Measurements from ENCODE around the gene BCL2L12. TPM values are rescaled to one million over a fixed set of nuclear protein-coding genes. Genes with fewer than 3 reads are reported as not detected.

The BCL2L12 gene
- total and polyA plus RNA-seq, 2 donors (not counting 1 experiment from before 2014, with no cell fraction given) = 19.9 to 22.1 TPM

DNA sequence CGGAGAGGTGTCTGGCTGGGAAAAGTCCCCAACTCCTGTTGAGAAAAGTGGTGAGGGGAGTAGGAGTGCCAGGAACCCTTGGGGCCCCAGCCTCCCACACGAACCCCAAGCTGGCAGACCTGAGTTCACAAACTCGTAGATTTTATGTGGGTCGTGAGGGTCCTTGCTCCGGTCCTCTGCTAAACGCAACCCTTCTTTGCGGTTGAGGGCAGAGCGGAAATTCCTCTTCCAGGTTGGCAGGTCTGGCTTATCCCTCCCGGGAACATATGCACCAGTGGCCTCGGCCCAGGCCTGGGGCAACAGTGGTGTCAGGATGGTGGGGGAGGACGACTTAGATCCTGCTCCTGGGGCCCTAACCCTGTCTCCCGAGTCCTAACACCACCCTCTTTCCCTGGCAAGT lies 2.5 kb upstream of the BCL2L12 start:
- DNase-seq = no peak
- Mint-ChIP-seq H3K27ac (peak overlapping the region; percentile 46), H3K4me3 (peak overlapping the region; percentile 39), H3K4me1 (peaks cover 37% of the 10 kb centered on the region), H3K27me3 (no peaks in the 10 kb centered on the region), H3K9me3 (ENCODE audit: insufficient read depth) (no peaks in the 10 kb centered on the region)
- H3K27me3 ChIP-seq (replicated peaks in 1 of 4; ENCODE audit: control extremely low read depth in 1 of 4, control insufficient read depth in 3 of 4, insufficient read depth in 4 of 4, low read length in 3 of 4) = no peaks in the 10 kb centered on the region
- intact Hi-C loops (cut with micrococcal nuclease) = no loop called here
- H4K20me1 ChIP-seq (ENCODE audit: control insufficient read depth, insufficient read depth, low read length, poor library complexity, severe bottlenecking) = peaks cover 67% of the 10 kb centered on the region
- H3K9me3 ChIP-seq (ENCODE audit: control extremely low read depth in 1 of 3, control insufficient read depth in 2 of 3, insufficient read depth in 1 of 3, low read length in 2 of 3) = no peaks in the 10 kb centered on the region
- peak overlapping the region; percentile 98 for H3K4me2 ChIP-seq (replicated peaks; ENCODE audit: low read depth, low read length, poor library complexity, severe bottlenecking)
- H3K9ac ChIP-seq (ENCODE audit: low read length) = no peak overlapping the region
- H3K36me3 ChIP-seq (replicated peaks in 1 of 2; ENCODE audit: control extremely low read depth in 1 of 2, control insufficient read depth in 1 of 2, extremely low read depth in 1 of 2, insufficient read depth in 2 of 2, low read length in 1 of 2) = peaks cover 3 to 44% of the 10 kb centered on the region in 2 experiments
- no peak overlapping the region for H3K4me3 ChIP-seq (ENCODE audit: control extremely low read depth in 1 of 5, extremely low read depth in 1 of 5, insufficient read depth in 1 of 5, low read depth in 2 of 5, low read length in 4 of 5)
- POLR2A ChIA-PET = interaction anchor here (0.7 to 2.6 kb wide), 3 partner anchors 21 to 156 kb away, joined by 5 to 19 read pairs (median 12); partner anchors contain the start of genes RRAS and SCAF1
- no peak for ATAC-seq (ENCODE audit: low read depth)
- CTCF ChIA-PET = interaction anchor here (1.0 to 2.3 kb wide), 6 partner anchors 10 to 103 kb away, joined by 3 to 8 read pairs (median 6); partner anchors contain the start of gene SCAF1
- no peak overlapping the region for H2AFZ ChIP-seq (ENCODE audit: insufficient read depth, low read depth, low read length, poor library complexity, severe bottlenecking)
- peak overlapping the region; percentile 59 to 73 for H3K27ac ChIP-seq (ENCODE audit: low read length in 2 of 2)
- WGBS (ENCODE audit: insufficient coverage) = 92% methylated on average over 8 of the region's 12 CpGs
- peaks cover 16 to 30% of the 10 kb centered on the region in 2 donors for H3K4me1 ChIP-seq (ENCODE audit: control insufficient read depth in 2 of 2, insufficient read depth in 2 of 2, low read length in 2 of 2)
- TF ChIP-seq EZH2 (IDR thresholded peaks at IDR 0.05; ENCODE audit: borderline replicate concordance, insufficient read depth, low read depth, low read length, poor library complexity, severe bottlenecking) (no peak), CTCF (IDR thresholded peaks at IDR 0.05) (no peak)
- H3K79me2 ChIP-seq (ENCODE audit: control insufficient read depth, insufficient read depth, low read length) = peaks cover 45% of the 10 kb centered on the region

Measured in B cell (primary cell).